ENCODE results near the gene WDFY4. TPM values are rescaled to one million over a fixed set of nuclear protein-coding genes. Genes with fewer than 3 reads are reported as not detected.

WDFY4 gene
- total RNA-seq, 1 experiment from 2014 or later: not detected

DNA sequence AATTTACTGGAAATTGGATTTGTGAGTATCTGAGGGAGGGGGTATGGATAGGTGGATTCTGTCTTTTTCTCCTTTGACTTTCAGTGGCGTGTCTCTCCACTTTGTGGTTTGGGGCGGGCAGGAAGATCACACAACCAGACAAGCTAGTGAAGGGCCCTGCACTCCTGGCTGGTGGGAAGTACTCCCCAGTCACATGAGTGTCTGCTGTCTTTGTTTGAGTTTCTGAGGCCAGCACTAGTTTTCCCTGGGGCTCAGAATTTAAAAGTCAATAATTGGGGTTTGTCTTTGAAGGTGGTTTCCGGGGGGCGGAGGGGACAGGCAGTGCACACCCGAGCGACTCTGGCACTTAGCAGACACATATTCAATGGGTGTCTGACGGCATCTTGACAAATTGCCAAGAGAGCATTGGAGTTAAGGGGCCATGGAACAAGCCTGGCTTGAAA is 120.1 kb downstream of the WDFY4 start:
- no TSS peak for BruUV-seq (replicated peaks)
- CTCF ChIA-PET: no interaction called here
- TF ChIP-seq EZH2 (IDR thresholded peaks at IDR 0.05; ENCODE audit: low read depth): no peak
- TF ChIP-seq, protein P1, sequence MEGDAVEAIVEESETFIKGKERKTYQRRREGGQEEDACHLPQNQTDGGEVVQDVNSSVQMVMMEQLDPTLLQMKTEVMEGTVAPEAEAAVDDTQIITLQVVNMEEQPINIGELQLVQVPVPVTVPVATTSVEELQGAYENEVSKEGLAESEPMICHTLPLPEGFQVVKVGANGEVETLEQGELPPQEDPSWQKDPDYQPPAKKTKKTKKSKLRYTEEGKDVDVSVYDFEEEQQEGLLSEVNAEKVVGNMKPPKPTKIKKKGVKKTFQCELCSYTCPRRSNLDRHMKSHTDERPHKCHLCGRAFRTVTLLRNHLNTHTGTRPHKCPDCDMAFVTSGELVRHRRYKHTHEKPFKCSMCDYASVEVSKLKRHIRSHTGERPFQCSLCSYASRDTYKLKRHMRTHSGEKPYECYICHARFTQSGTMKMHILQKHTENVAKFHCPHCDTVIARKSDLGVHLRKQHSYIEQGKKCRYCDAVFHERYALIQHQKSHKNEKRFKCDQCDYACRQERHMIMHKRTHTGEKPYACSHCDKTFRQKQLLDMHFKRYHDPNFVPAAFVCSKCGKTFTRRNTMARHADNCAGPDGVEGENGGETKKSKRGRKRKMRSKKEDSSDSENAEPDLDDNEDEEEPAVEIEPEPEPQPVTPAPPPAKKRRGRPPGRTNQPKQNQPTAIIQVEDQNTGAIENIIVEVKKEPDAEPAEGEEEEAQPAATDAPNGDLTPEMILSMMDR (conservative IDR thresholded peaks at IDR 0.05): no peak

DNA sequence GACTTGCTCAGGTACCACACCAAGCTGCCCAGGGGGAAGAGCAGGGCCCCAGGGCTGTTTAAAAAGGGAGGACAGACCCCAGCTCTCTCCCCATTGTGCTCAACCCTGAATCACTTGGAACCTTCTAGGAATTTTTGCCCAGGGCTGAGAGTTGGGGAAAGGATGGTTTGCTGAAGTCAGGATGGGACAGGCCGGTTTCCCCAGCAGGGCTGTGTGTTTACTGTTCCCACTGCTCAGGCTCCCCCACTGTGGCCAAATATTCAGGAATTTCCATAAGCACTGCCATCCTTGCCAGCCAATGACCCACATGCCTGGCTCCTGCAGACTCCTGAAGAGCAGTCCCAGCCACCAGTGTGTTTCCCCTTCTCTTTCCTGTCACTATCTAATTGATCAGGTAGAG is 120.7 kb downstream of the WDFY4 start:
- Histone ChIP-seq H3K4me3 (no peak overlapping the region), H3K79me2 (ENCODE audit: low read depth) (no peaks in the 10 kb centered on the region), H3F3A (ENCODE audit: insufficient read depth, low read depth) (no peaks in the 10 kb centered on the region), H3K27ac (no peak overlapping the region), H3K9me2 (ENCODE audit: insufficient read depth) (no peaks in the 10 kb centered on the region), H2AFZ (no peak overlapping the region), H3K9me3 (ENCODE audit: insufficient read depth, low read depth) (no peaks in the 10 kb centered on the region), H3K27me3 (ENCODE audit: insufficient read depth, low read depth) (peaks cover 16% of the 10 kb centered on the region), H3K4me1 (replicated peaks; ENCODE audit: insufficient read depth) (no peaks in the 10 kb centered on the region), H3K36me3 (ENCODE audit: low read depth) (no peaks in the 10 kb centered on the region), H4K20me1 (ENCODE audit: insufficient read depth) (no peaks in the 10 kb centered on the region; the same call in 1 of the 2 replicates), H3K4me2 (no peak overlapping the region)
- intact Hi-C loops (cut with micrococcal nuclease; ENCODE audit: unreplicated experiment): no loop called here
- DNase-seq: no peak
- TF ChIP-seq EZH2 (IDR thresholded peaks at IDR 0.05; ENCODE audit: low read depth): no peak
- TF ChIP-seq, protein P1 (conservative IDR thresholded peaks at IDR 0.05): no peak
- BruUV-seq (replicated peaks): no TSS peak
- POLR2A ChIA-PET (ENCODE audit: unreplicated experiment): no interaction called here
- CTCF ChIA-PET: no interaction called here

More for the DNA sequence above, 120.1 kb downstream of the WDFY4 start:
- H3K4me2 ChIP-seq: no peak overlapping the region
- H4K20me1 ChIP-seq (ENCODE audit: insufficient read depth): no peaks in the 10 kb centered on the region; the same call in 1 of the 2 replicates
- POLR2A ChIA-PET (ENCODE audit: unreplicated experiment): no interaction called here
- no peak overlapping the region for H2AFZ ChIP-seq
- no peaks in the 10 kb centered on the region for H3F3A ChIP-seq (ENCODE audit: insufficient read depth, low read depth)
- H3K79me2 ChIP-seq (ENCODE audit: low read depth): no peaks in the 10 kb centered on the region
- H3K4me3 ChIP-seq: no peak overlapping the region
- peaks cover 16% of the 10 kb centered on the region for H3K27me3 ChIP-seq (ENCODE audit: insufficient read depth, low read depth)
- DNase-seq: no peak
- H3K36me3 ChIP-seq (ENCODE audit: low read depth): no peaks in the 10 kb centered on the region
- H3K4me1 ChIP-seq (replicated peaks; ENCODE audit: insufficient read depth): no peaks in the 10 kb centered on the region
- H3K9me2 ChIP-seq (ENCODE audit: insufficient read depth): no peaks in the 10 kb centered on the region
- intact Hi-C loops (cut with micrococcal nuclease; ENCODE audit: unreplicated experiment): no loop called here
- H3K27ac ChIP-seq: no peak overlapping the region
- H3K9me3 ChIP-seq (ENCODE audit: insufficient read depth, low read depth): no peaks in the 10 kb centered on the region

DNA sequence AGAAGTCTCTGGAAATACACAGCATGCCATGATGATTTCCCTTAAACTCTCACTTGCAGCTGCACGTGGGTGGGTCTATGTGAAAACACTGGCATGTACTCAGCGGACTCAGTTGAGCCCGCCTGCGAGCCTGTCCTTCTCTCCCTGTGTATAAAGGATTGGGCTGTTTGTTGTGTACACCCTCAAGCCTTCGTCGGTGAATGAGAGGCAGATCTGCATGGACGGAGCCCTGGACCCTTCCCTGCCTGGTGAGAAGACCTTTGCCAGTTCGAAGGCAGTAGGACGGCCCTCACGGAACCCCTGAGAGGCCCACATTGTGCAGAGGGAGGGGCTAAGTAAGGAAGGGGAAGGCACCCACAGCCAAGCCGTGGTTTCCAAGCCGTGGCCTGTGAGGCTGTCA is 121.2 kb downstream of the WDFY4 start:
- ChIA-PET CTCF (no interaction called here), POLR2A (ENCODE audit: unreplicated experiment) (no interaction called here)
- H3K36me3 ChIP-seq (ENCODE audit: low read depth): no peaks in the 10 kb centered on the region
- H3K4me2 ChIP-seq: no peak overlapping the region
- H4K20me1 ChIP-seq (ENCODE audit: insufficient read depth): no peaks in the 10 kb centered on the region; the same call in 1 of the 2 replicates
- H3K79me2 ChIP-seq (ENCODE audit: low read depth): no peaks in the 10 kb centered on the region
- peaks cover 16% of the 10 kb centered on the region for H3K27me3 ChIP-seq (ENCODE audit: insufficient read depth, low read depth)
- no peak for DNase-seq
- H3K4me3 ChIP-seq: no peak overlapping the region
- TF ChIP-seq EZH2 (IDR thresholded peaks at IDR 0.05; ENCODE audit: low read depth): no peak
- TF ChIP-seq, protein P1 (conservative IDR thresholded peaks at IDR 0.05): no peak
- intact Hi-C loops (cut with micrococcal nuclease; ENCODE audit: unreplicated experiment): no loop called here
- H3F3A ChIP-seq (ENCODE audit: insufficient read depth, low read depth): no peaks in the 10 kb centered on the region
- no peaks in the 10 kb centered on the region for H3K9me2 ChIP-seq (ENCODE audit: insufficient read depth)
- H3K27ac ChIP-seq: no peak overlapping the region
- H2AFZ ChIP-seq: no peak overlapping the region
- H3K4me1 ChIP-seq (replicated peaks; ENCODE audit: insufficient read depth): no peaks in the 10 kb centered on the region
- H3K9me3 ChIP-seq (ENCODE audit: insufficient read depth, low read depth): no peaks in the 10 kb centered on the region
- no TSS peak for BruUV-seq (replicated peaks)

All from PC-9 (cell line).